Stimulated activated CD8-positive, alpha-beta memory T cell treated with anti-CD3 and anti-CD28 coated beads, Interleukin-12 subunit alpha, Interleukin-12 subunit beta, amount 100 ng/mL, for 4 hours (primary cell): ENCODE results near the gene MUC5AC.
"Not testable (repeated sequence)": the region's sequence is repeated elsewhere in the genome, so short reads cannot be mapped to it uniquely, and the experiment has no call there.

ENCODE experiments used
- DNase-seq: peaks from one replicate; pipeline ENCODE4 v3.0.0-alpha.2; 2020; ENCODE audit warnings: low read depth

MUC5AC gene

GRCh38 chr11:1208394-1209261 lies 50.9 kb downstream of the MUC5AC start:
- no peak for DNase-seq

GRCh38 chr11:1209371-1210057 lies 51.8 kb downstream of the MUC5AC start:
- no peak for DNase-seq

GRCh38 chr11:1211838-1212237 lies 54.1 kb downstream of the MUC5AC start:
- no peak for DNase-seq

GRCh38 chr11:1215826-1216225 lies 58.1 kb downstream of the MUC5AC start:
- DNase-seq: not testable (repeated sequence)

GRCh38 chr11:1217151-1217550 lies 59.4 kb downstream of the MUC5AC start:
- DNase-seq: no peak

- DNase-seq: no peak
These were observed 60.6 kb downstream of the MUC5AC start for GRCh38 chr11:1218256-1218787.

- no peak for DNase-seq
These were observed 61.2 kb downstream of the MUC5AC start for GRCh38 chr11:1218788-1219445.

GRCh38 chr11:1219446-1219833 lies 61.7 kb downstream of the MUC5AC start:
- no peak for DNase-seq

GRCh38 chr11:1219834-1220815 lies 62.4 kb downstream of the MUC5AC start:
- no peak for DNase-seq

- DNase-seq: no peak
These were observed 63.4 kb downstream of the MUC5AC start for GRCh38 chr11:1220941-1221721.

- no peak for DNase-seq
These were observed 64.1 kb downstream of the MUC5AC start for GRCh38 chr11:1221848-1222311.

GRCh38 chr11:1222491-1223345 lies 65.0 kb downstream of the MUC5AC start, which contains the start of gene MUC5B:
Gene MUC5B, plus strand, starts transcription at chr11:1223066. Its CDS starts 58 bp downstream, at chr11:1223124.
- no peak for DNase-seq

GRCh38 chr11:1223346-1224110 lies 65.8 kb downstream of the MUC5AC start:
- no peak for DNase-seq

- no peak for DNase-seq
These were observed 66.3 kb downstream of the MUC5AC start for GRCh38 chr11:1224111-1224490.

- DNase-seq: no peak
These were observed 67.0 kb downstream of the MUC5AC start for GRCh38 chr11:1224491-1225385.

GRCh38 chr11:1225386-1226225 lies 67.9 kb downstream of the MUC5AC start:
- no peak for DNase-seq
